H1 (cell line): ENCODE results near the gene MRPL55.

Experiments used
- EP300 ChIP-seq, 2 experiments: IDR thresholded peaks; 1 replicate in 1 of 2; 2 replicates in 1 of 2; pipeline ENCODE4 v1.6.1; 2011 to 2012; ENCODE audit warnings: low read depth in 2 of 2, low read length in 2 of 2, mild to moderate bottlenecking in 2 of 2, borderline replicate concordance in 1 of 2, inconsistent platforms in 1 of 2, moderate library complexity in 1 of 2
- RBBP5 ChIP-seq: IDR thresholded peaks from 2 replicates; pipeline ENCODE4 v1.7.1; 2012; ENCODE audit warnings: low read depth, mild to moderate bottlenecking, inconsistent platforms, low read length, moderate library complexity, borderline replicate concordance

- TF ChIP-seq RBBP5 (no peak), EP300 (IDR thresholded peaks at IDR 0.05; ENCODE audit: borderline replicate concordance in 1 of 2, low read depth in 2 of 2, low read length in 2 of 2) (no peak)
Measured at GRCh38 chr1:228093050-228093906, 15.8 kb downstream of the MRPL55 start.
